ENCODE measurements around the gene AKAP6.

- TF ChIP-seq POLR2AphosphoS5 (IDR thresholded peaks at IDR 0.05; ENCODE audit: low read depth, low read length) (no peak), CEBPB (IDR thresholded peaks at IDR 0.05; ENCODE audit: low read depth) (no peak), CTCF (IDR thresholded peaks at IDR 0.05 in 2 of 3, conservative IDR thresholded peaks at IDR 0.05 in 1 of 3; ENCODE audit: borderline replicate concordance in 1 of 3, insufficient read depth in 1 of 3, low read depth in 2 of 3, low read length in 2 of 3) (no peak), POLR2A (IDR thresholded peaks at IDR 0.05; ENCODE audit: borderline replicate concordance, extremely low read depth, insufficient read depth, insufficient read length) (no peak), RAD21 (IDR thresholded peaks at IDR 0.05; ENCODE audit: low read depth) (no peak), SP1 (IDR thresholded peaks at IDR 0.05; ENCODE audit: low read depth) (no peak)
These were observed 183.2 kb downstream of the AKAP6 start for GRCh38 chr14:32512348-32512747.
